HEK293 (cell line): ENCODE measurements around the gene SHISAL2A.
A peak's percentile ranks its signal among the peaks of the same experiment; 100 is the strongest.

Experiments
- CTCF ChIA-PET: fragments of 350-600 bp; formaldehyde crosslinking; extraction: SDS; loops from one replicate; lab custom pipeline; 2021; ENCODE audit warnings: antibody characterized with exemption; lab: Yijun Ruan, JAX
- POLR2A ChIA-PET: fragments of 300-600 bp; formaldehyde crosslinking; extraction: SDS; loops from one replicate; lab custom pipeline; 2020; ENCODE audit warnings: antibody characterized with exemption, inconsistent platforms; lab: Yijun Ruan, JAX
- H3K27ac ChIP-seq: fragments of 200-500 bp; sonication (Bioruptor generic); 2 replicates; pipeline ENCODE4 v1.5.1; 2014; ENCODE audit warnings: low read depth, low read length, control low read depth, inconsistent platforms; ENCODE audit errors: extremely low read depth
- H3K36me3 ChIP-seq, 2 experiments: fragments of 200-500 bp in 1 of 2; sonication (Bioruptor generic) in 1 of 2; 1 replicate in 1 of 2; 2 replicates in 1 of 2; pipeline ENCODE4 v1.5.1; 2014 to 2017; ENCODE audit warnings: inconsistent platforms in 2 of 2, low read length in 2 of 2; ENCODE audit not compliant: control insufficient read depth in 2 of 2, insufficient read depth in 1 of 2
- H3K4me1 ChIP-seq: fragments of 200-500 bp; sonication (Bioruptor generic); 2 replicates; pipeline ENCODE4 v1.5.1; 2014; ENCODE audit warnings: mild to moderate bottlenecking, low read length, inconsistent platforms; ENCODE audit not compliant: control insufficient read depth, insufficient read depth
- H3K4me3 ChIP-seq: 2 replicates; pipeline ENCODE4 v1.5.1; 2011; ENCODE audit warnings: low read depth, mild to moderate bottlenecking, control low read depth, low read length, moderate library complexity
- H3K9me3 ChIP-seq: fragments of 200-500 bp; sonication (Bioruptor generic); 2 replicates; pipeline ENCODE4 v1.5.1; 2014; ENCODE audit warnings: low read depth, low read length, inconsistent platforms; ENCODE audit not compliant: control insufficient read depth, insufficient read depth
- GLIS1 ChIP-seq: fragments of 450-650 bp; formaldehyde crosslinking; IDR thresholded peaks from 2 replicates; pipeline ENCODE4 v1.5.1; 2016; ENCODE audit warnings: missing biosample characterization, missing genetic modification characterization
- ZBTB17 ChIP-seq: fragments of 450-650 bp; formaldehyde crosslinking; IDR thresholded peaks from 2 replicates; pipeline ENCODE4 v1.5.1; 2016; ENCODE audit warnings: missing biosample characterization, missing genetic modification characterization
- ZFP3 ChIP-seq: fragments of 450-650 bp; formaldehyde crosslinking; IDR thresholded peaks from 2 replicates; pipeline ENCODE4 v1.5.1; 2016; ENCODE audit warnings: low read depth, missing biosample characterization, missing genetic modification characterization
- ZNF10 ChIP-seq: fragments of 450-650 bp; formaldehyde crosslinking; IDR thresholded peaks from 2 replicates; pipeline ENCODE4 v1.5.1; 2017; ENCODE audit warnings: missing biosample characterization, missing genetic modification characterization
- ZNF112 ChIP-seq: fragments of 450-650 bp; formaldehyde crosslinking; IDR thresholded peaks from 2 replicates; pipeline ENCODE4 v1.5.0; 2017; ENCODE audit warnings: missing biosample characterization, missing genetic modification characterization
- ZNF133 ChIP-seq: fragments of 450-650 bp; formaldehyde crosslinking; IDR thresholded peaks from 2 replicates; pipeline ENCODE4 v1.5.1; 2016; ENCODE audit warnings: missing biosample characterization, missing genetic modification characterization
- ZNF146 ChIP-seq: fragments of 450-650 bp; formaldehyde crosslinking; IDR thresholded peaks from 2 replicates; pipeline ENCODE4 v1.5.1; 2016; ENCODE audit warnings: missing biosample characterization, missing genetic modification characterization
- ZNF175 ChIP-seq: fragments of 450-650 bp; formaldehyde crosslinking; IDR thresholded peaks from 2 replicates; pipeline ENCODE4 v1.5.1; 2016; ENCODE audit warnings: missing biosample characterization, missing genetic modification characterization
- ZNF426 ChIP-seq: fragments of 450-650 bp; formaldehyde crosslinking; IDR thresholded peaks from 2 replicates; pipeline ENCODE4 v1.5.1; 2017; ENCODE audit warnings: missing biosample characterization, missing genetic modification characterization, mild to moderate bottlenecking, inconsistent platforms, moderate library complexity
- ZNF548 ChIP-seq: fragments of 450-650 bp; formaldehyde crosslinking; IDR thresholded peaks from 2 replicates; pipeline ENCODE4 v1.5.1; 2016; ENCODE audit warnings: missing biosample characterization, missing genetic modification characterization
- ZNF610 ChIP-seq: fragments of 450-650 bp; formaldehyde crosslinking; IDR thresholded peaks from 2 replicates; pipeline ENCODE4 v1.5.1; 2016; ENCODE audit warnings: missing biosample characterization, missing genetic modification characterization, borderline replicate concordance
- ZNF660 ChIP-seq: fragments of 450-650 bp; IDR thresholded peaks from 2 replicates; pipeline ENCODE4 v1.5.1; 2018; ENCODE audit warnings: missing biosample characterization, mild to moderate bottlenecking, missing genetic modification characterization
- ZNF670 ChIP-seq: fragments of 450-650 bp; formaldehyde crosslinking; IDR thresholded peaks from 2 replicates; pipeline ENCODE4 v1.5.1; 2016; ENCODE audit warnings: missing biosample characterization, missing genetic modification characterization, low read depth
- ZNF777 ChIP-seq: fragments of 450-650 bp; formaldehyde crosslinking; IDR thresholded peaks from 2 replicates; pipeline ENCODE4 v1.5.1; 2017; ENCODE audit warnings: missing biosample characterization, missing genetic modification characterization, borderline replicate concordance
- TF ChIP-seq, protein P1 (sequence below): fragments of 450-650 bp; formaldehyde crosslinking; IDR thresholded peaks from 2 replicates; pipeline ENCODE4 v1.5.1; 2016; ENCODE audit warnings: missing biosample characterization, missing genetic modification characterization
- TF ChIP-seq, protein P2 (sequence below): fragments of 450-650 bp; formaldehyde crosslinking; IDR thresholded peaks from 2 replicates; pipeline ENCODE4 v1.5.1; 2016; ENCODE audit warnings: missing biosample characterization, missing genetic modification characterization

Gene SHISAL2A

DNA sequence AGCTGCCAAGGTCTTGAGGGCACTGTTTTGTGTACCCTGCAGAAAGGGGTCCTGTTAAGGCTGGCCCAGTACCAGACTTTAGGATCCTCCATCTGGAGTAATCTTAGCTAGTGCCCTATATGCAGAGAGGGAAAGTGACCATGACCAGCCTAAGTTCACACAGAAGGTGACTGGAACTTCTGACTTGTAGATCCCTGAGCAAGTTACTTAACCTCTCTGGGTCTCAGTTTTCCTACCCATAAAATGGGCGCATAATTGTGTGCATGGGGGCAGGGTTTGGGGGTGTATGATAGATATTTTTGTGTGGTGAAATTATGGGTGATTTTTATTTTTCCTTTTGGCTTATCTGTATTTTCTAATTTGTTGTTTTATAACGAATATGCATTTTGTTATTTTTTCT, 3.3 kb upstream of the SHISAL2A start:
- ChIA-PET POLR2A (no interaction called here), CTCF (interaction anchor here (0.7 kb wide), 1 partner anchor 511 kb away, joined by 3 read pairs; no protein-coding TSS in a partner anchor)
- Histone ChIP-seq H3K4me1 (no peaks in the 10 kb centered on the region), H3K4me3 (no peak overlapping the region), H3K9me3 (no peaks in the 10 kb centered on the region), H3K36me3 (no peaks in the 10 kb centered on the region), H3K27ac (no peak overlapping the region)
- TF ChIP-seq ZNF146 (tag by site-specific recombination), result no peak
- no peak for TF ChIP-seq ZNF175 (tag by site-specific recombination)
- TF ChIP-seq, all 188 proteins: peak for 0

DNA sequence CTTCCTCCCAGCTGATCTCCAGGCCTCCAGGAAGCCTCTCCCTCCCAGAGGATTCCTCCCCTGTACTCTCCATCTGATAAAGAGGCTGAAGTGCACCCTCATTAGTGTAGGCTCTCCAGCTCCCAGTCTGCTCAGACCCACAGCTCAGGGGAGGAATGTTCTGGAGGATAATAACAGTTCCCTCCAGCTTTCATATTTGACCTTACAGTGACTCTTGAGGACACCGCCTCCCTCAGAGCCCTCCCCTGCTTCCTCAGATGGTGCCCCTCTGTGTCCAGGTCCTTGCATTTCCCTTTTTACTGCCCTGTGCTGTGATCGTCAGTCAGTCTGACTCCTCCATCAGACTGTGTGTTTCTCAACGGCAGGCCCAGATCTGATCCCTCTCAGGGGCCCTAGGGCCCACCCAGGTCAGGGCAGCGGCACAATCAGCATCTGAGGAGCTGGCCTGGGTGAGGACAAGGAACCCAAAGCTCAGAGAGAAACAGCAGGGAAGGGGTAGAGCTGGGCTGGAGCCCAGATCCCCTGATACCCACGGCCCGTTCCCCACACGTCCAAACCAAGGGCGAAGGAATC, 1.1 kb upstream of the SHISAL2A start:
- no peak overlapping the region for H3K4me3 ChIP-seq
- no peaks in the 10 kb centered on the region for H3K9me3 ChIP-seq
- no peaks in the 10 kb centered on the region for H3K4me1 ChIP-seq
- ChIA-PET CTCF (interaction anchor here (1.0 kb wide), 1 partner anchor 35 kb away, joined by 4 read pairs; no protein-coding TSS in a partner anchor), POLR2A (interaction anchor here (0.6 to 1.0 kb wide), 2 partner anchors 79 to 212 kb away, joined by 4 to 6 read pairs; partner anchors contain the start of gene TUT4)
- H3K36me3 ChIP-seq, result no peaks in the 10 kb centered on the region
- TF ChIP-seq ZNF670, result no peak
- TF ChIP-seq ZNF660 (tag by site-specific recombination), result no peak
- TF ChIP-seq, protein P1, sequence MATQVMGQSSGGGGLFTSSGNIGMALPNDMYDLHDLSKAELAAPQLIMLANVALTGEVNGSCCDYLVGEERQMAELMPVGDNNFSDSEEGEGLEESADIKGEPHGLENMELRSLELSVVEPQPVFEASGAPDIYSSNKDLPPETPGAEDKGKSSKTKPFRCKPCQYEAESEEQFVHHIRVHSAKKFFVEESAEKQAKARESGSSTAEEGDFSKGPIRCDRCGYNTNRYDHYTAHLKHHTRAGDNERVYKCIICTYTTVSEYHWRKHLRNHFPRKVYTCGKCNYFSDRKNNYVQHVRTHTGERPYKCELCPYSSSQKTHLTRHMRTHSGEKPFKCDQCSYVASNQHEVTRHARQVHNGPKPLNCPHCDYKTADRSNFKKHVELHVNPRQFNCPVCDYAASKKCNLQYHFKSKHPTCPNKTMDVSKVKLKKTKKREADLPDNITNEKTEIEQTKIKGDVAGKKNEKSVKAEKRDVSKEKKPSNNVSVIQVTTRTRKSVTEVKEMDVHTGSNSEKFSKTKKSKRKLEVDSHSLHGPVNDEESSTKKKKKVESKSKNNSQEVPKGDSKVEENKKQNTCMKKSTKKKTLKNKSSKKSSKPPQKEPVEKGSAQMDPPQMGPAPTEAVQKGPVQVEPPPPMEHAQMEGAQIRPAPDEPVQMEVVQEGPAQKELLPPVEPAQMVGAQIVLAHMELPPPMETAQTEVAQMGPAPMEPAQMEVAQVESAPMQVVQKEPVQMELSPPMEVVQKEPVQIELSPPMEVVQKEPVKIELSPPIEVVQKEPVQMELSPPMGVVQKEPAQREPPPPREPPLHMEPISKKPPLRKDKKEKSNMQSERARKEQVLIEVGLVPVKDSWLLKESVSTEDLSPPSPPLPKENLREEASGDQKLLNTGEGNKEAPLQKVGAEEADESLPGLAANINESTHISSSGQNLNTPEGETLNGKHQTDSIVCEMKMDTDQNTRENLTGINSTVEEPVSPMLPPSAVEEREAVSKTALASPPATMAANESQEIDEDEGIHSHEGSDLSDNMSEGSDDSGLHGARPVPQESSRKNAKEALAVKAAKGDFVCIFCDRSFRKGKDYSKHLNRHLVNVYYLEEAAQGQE, result no peak
- no peak for TF ChIP-seq ZNF548 (tag by site-specific recombination)
- no peak for TF ChIP-seq ZNF133
- TF ChIP-seq ZNF610 (tag by site-specific recombination), result no peak
- 0 out of 2 replicates have a peak, but pooled peaks have one; percentile 16 for TF ChIP-seq ZBTB17 (tag by site-specific recombination)
- TF ChIP-seq ZNF426 (tag by site-specific recombination), result no peak
- no peak for TF ChIP-seq ZFP3 (tag by site-specific recombination)
- TF ChIP-seq, protein P2, sequence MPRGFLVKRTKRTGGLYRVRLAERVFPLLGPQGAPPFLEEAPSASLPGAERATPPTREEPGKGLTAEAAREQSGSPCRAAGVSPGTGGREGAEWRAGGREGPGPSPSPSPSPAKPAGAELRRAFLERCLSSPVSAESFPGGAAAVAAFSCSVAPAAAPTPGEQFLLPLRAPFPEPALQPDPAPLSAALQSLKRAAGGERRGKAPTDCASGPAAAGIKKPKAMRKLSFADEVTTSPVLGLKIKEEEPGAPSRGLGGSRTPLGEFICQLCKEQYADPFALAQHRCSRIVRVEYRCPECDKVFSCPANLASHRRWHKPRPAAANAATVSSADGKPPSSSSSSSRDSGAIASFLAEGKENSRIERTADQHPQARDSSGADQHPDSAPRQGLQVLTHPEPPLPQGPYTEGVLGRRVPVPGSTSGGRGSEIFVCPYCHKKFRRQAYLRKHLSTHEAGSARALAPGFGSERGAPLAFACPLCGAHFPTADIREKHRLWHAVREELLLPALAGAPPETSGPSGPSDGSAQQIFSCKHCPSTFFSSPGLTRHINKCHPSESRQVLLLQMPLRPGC, result no peak
- no peak for TF ChIP-seq ZNF112 (tag by site-specific recombination)
- TF ChIP-seq GLIS1 (tag by site-specific recombination), result peak; percentile 49; the same call in 1 of the 2 replicates
- no peak for TF ChIP-seq ZNF10 (tag by site-specific recombination)
- H3K27ac ChIP-seq, result no peak overlapping the region

DNA sequence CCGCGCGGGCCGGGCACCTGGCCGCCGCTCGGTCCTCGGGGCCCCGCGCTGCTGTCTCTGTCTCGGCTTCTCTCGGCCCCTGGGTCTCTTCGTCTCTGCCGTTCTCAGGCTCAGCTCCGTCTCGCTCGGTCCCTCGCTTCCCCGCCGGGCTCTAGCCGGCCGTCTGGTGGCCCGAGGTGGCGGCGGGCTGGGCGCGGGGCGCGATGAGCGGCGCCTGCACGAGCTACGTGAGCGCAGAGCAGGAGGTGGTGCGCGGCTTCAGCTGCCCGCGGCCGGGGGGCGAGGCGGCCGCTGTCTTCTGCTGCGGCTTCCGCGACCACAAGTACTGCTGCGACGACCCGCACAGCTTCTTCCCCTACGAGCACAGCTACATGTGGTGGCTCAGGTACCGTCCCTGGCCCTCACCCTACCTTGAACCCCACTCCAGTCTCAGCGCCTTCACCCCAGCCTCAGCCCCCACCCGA, 355 bp downstream of the SHISAL2A start:
- Histone ChIP-seq H3K36me3 (no peaks in the 10 kb centered on the region), H3K4me3 (no peak overlapping the region), H3K4me1 (no peaks in the 10 kb centered on the region), H3K27ac (no peak overlapping the region), H3K9me3 (no peaks in the 10 kb centered on the region)
- TF ChIP-seq ZNF777 (tag by site-specific recombination), result no peak
- ChIA-PET POLR2A (interaction anchor here (1.1 kb wide), 1 partner anchor 80 kb away, joined by 4 read pairs; the partner anchor contains the start of gene TUT4), CTCF (interaction anchor here (0.5 to 0.7 kb wide), 2 partner anchors 72 to 210 kb away, joined by 3 read pairs; no protein-coding TSS in a partner anchor)
